HG02642 (cell line): ENCODE measurements around the gene RUSC1.
A peak's percentile ranks its signal among the peaks of the same experiment; 100 is the strongest.
"Not testable (repeated sequence)": the region's sequence is repeated elsewhere in the genome, so short reads cannot be mapped to it uniquely, and the experiment has no call there.

Experiments used
- ATAC-seq: cut with Tn5 transposase; IDR thresholded peaks from one replicate; pipeline ENCODE4 v1.9.1; 2021; ENCODE audit warnings: mild to moderate bottlenecking; ENCODE audit not compliant: unreplicated experiment, poor library complexity

RUSC1 gene, protein sequence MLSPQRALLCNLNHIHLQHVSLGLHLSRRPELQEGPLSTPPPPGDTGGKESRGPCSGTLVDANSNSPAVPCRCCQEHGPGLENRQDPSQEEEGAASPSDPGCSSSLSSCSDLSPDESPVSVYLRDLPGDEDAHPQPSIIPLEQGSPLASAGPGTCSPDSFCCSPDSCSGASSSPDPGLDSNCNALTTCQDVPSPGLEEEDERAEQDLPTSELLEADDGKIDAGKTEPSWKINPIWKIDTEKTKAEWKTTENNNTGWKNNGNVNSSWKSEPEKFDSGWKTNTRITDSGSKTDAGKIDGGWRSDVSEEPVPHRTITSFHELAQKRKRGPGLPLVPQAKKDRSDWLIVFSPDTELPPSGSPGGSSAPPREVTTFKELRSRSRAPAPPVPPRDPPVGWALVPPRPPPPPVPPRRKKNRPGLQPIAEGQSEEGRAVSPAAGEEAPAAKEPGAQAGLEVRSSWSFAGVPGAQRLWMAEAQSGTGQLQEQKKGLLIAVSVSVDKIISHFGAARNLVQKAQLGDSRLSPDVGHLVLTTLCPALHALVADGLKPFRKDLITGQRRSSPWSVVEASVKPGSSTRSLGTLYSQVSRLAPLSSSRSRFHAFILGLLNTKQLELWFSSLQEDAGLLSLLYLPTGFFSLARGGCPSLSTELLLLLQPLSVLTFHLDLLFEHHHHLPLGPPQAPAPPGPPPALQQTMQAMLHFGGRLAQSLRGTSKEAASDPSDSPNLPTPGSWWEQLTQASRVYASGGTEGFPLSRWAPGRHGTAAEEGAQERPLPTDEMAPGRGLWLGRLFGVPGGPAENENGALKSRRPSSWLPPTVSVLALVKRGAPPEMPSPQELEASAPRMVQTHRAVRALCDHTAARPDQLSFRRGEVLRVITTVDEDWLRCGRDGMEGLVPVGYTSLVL

DNA sequence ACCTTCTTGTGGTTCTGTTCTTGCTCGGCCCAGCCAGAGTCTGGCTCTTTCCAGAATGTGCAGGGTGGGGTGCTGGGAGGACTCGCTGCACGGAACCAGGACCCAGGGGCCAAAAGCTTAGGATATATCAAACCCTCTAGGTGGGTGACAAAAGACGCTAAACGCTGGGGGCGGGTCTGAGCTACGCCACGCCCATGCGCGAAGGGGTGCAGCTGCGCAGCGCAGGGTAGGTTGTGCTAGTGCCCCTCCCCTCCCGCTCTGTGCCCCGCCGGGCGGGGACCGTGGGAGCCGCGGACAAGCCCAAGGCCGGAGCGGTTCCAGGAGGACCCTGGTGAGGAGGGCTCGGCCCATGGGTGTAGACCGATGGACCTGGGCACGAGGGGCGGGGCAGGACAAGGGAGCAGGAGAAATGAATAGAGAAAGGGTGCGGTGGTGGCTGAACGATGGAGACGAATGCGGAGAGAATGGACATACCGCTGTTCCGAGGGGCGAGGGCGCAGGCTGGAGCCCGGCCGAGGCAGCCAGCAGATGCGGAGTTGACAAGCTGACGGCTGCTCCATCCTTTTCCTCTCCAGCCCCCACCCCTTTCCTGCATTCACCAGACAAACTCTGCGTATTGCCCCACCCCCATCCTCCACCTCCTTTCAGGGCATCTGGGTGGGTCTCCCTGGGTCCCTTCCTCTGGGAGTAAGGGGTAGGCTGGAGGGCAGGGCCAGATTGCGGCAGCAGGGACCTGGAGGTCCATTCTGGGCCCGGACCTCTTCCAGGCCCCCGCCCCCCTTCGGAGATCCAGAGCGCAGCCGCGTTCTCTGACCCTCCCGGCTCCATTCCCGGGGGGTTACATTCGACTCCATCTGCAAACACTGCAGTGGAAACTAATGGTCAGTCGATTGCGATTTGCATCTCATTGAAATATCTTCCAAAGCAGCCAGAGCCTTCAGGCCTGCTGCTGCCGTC is at the start of gene RUSC1:
Gene RUSC1, plus strand, starts transcription at position 234 of the 957 bp plus-strand sequence. CDS start 880 bp downstream, outside the sequence.
- ATAC-seq: no peak

DNA sequence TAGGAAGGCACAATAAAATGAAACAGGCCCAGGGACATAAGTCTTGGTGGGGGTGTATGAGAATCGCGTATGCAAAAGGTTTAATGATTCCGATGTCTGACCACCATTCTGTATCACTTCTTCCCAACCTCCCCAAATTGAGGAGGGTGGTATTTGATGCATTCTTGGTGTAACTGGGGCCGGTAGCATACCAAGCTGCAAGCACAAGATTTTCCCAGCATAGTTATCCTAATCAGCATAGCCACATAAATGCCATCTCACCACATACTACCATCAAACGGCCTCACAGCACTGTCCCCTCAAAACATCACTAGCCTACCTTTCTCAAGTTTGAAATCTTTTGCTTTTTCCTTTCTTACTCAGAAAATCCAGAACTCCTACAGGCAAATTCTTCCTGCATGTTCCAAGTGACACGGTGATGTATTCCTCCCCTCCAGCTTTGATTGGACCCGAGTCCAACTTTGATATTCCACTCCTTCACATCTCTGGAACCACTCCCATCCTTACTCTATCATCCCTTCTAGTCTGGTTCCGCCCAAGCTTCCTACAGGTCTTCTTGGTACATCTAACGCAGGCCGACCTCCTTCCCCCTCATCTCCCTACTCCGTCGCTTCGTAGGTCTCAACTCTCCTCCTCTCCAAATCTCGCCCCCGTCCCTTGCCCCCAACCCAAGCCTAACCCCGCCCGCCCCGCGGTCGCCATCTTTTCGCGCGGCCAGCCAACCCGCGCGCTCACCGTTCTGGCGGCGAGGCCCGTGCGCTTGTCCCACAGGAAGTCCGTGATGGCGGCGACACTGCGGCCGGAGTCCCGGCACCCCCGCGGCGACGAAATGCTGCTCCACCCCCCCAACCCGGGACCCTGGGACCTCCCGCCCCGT is 48.0 kb upstream of the RUSC1 start:
- peak; percentile 41 for ATAC-seq

DNA sequence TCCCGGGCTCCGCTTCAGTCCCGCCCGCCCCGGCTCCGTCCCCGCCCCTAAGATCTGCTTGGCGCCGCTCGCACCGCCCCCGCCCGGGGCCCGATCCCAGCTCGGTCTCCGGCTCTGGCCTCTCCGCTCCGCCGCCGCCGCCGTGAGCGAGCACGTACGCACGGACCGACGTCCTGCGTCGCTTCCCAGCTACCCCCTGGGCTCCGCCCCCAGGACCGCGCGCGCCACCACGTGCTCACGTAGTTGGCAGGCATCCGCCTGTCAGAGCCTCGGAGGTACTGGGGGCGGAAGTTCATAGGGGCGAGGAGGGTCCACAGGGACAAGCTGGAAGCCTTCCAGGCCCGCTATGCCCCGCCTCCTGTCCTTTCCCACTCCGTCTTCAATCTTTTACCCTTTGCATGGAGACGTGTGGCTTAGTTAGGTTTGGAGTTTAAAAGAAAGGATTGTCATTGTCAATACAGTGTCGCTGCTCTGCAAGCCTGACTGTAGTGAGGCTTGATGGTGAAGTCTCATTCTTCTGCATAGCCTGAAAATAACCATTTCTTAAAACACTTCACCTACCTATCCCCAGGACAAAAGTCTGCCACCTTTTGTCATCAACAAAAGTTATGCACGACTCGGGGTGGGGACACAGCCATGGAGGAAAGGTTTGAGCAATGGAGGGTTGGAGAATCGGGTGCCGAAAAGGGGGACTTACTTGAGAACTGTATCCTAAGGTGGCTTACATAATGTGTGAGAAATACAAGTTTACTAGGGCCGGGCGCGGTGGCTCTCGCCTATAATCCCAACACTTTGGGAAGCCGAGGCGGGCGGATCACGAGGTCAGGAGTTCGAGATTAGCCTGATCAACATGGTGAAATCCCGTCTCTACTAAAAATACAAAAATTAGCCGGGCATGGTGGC is 47.1 kb upstream of the RUSC1 start, which contains the start of gene CLK2:
Gene CLK2, minus strand, starts transcription at position 162 of the 903 bp plus-strand sequence. CDS start 2,527 bp downstream, outside the sequence.
- peak; percentile 82 for ATAC-seq

DNA sequence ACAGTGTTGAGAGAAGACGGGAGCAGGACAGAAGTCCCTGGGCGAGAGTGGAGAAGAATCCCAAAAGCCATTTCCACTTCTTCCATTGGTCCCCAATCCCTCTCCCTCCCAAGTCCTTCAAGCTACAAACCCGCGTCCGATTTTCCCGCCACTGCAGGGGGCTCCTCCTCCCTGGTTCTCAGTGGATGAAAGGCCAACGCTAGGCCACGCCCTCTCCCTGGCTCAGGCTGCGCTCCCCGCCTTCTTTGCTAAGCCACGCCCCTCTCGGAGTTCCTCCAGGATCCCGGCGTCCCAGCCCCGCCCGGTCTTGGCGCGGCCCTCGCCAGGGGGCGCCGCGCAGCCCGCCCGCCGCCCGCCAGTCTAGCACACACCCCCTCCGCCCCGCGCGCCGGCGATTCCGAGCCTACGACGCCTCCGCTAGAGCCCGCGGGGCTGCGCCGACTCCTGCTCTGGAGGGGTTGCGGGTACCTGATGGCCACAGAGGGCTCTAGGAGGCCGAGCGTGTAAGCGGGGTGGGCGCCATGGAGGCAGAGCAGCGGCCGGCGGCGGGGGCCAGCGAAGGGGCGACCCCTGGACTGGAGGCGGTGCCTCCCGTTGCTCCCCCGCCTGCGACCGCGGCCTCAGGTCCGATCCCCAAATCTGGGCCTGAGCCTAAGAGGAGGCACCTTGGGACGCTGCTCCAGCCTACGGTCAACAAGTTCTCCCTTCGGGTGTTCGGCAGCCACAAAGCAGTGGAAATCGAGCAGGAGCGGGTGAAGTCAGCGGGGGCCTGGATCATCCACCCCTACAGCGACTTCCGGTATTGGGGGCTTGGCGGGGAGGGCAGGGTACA is 43.4 kb upstream of the RUSC1 start, which contains the start of gene HCN3:
Gene HCN3, plus strand, starts transcription at position 394 of the 832 bp plus-strand sequence. Its CDS starts 128 bp downstream, at position 522.
- peak; percentile 75 for ATAC-seq

DNA sequence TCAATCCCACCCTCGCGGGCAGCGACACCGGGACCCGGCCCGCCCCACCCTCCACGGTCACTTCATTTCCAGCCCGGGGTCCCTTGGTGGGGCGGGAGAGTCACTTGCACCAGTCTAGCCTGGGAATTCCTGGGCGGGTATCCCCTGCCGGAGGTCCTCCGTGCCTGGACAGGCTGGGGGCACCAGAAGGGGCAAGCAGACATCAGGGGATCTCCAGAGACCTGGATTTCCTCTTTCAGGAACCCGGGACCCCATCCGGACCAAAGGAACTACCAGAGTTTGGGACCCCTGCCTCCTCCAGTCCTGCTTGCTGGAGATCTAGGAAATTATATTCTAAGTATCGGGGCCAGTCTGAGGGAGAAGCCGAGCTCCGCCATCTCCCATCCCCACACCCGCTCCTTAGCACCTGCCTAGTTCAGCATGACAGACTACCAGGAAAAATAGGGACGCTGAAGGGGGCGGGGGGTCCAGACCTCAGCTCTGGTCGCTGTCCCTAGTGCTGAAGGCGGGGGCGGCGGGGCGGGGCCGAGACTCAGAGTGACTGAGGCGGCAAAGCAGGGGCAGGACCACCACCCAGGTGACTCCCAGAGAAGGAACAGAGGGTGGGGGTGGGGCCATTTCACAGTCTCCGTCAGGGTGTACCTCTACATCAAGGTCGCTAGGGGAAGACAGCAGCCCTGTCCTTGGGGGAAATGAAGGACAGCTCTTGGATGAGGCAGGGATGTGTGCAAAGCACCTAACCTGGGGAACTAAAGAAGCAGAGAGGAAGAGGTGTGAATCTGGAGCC is 42.6 kb upstream of the RUSC1 start:
- ATAC-seq: no peak

DNA sequence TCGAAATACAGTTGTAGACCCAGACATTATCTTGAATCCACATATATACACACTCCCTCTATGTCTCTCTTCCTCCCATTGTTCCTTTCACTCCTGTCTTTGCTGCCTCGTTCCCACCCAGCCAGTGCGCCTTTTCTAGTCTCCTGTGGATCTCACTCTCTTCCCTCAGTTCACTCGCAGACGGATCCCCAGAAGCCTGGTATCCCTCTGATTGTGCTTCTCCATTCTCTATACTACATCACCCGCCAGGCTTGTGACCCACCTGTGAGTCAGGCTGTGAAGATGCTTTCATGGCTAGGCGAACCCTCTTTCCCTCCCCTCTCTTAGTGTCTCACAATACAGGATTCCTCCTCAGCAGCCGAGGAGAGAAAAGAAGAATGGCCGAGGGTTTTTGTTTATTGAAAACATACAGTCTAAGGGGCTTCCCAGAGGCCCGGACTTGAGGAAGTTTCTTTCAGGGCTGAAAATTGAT is 42.0 kb upstream of the RUSC1 start:
- ATAC-seq: no peak

DNA sequence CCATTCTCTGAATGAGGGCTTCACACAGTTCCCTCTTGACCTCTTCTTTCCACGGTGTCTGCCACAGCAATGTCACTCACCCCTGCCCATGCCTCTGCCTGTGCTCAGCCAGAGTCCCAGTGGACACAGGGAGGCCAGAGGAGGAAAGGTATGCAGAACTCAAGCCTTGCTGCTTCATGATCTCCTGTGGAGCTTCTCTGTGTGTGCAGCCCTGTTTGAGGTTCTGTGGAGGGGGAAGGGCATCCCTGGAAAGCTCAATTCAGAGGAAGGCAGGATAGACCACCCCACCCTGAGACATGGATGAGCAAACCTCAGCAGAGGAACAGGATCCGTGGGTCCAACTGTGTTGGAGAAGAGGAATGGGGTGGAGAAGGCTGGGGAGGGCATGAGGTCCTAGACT is 41.4 kb upstream of the RUSC1 start:
- no peak for ATAC-seq

DNA sequence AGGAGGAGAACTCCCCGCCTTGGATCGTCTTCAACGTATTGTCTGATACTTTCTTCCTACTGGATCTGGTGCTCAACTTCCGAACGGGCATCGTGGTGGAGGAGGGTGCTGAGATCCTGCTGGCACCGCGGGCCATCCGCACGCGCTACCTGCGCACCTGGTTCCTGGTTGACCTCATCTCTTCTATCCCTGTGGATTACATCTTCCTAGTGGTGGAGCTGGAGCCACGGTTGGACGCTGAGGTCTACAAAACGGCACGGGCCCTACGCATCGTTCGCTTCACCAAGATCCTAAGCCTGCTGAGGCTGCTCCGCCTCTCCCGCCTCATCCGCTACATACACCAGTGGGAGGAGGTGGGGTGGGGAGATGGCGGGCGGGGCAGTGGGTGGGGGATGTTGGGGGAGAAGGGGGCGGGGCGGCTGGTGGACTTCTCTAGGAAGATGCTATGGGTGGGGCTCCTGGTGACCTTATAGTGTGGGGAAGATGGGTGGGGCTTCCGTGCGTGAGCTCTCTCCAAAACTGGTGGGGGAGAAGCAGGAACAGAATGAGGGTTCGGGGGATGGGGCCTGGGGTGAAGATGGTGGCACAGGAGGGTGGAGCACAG is 38.1 kb upstream of the RUSC1 start:
- ATAC-seq: no peak

DNA sequence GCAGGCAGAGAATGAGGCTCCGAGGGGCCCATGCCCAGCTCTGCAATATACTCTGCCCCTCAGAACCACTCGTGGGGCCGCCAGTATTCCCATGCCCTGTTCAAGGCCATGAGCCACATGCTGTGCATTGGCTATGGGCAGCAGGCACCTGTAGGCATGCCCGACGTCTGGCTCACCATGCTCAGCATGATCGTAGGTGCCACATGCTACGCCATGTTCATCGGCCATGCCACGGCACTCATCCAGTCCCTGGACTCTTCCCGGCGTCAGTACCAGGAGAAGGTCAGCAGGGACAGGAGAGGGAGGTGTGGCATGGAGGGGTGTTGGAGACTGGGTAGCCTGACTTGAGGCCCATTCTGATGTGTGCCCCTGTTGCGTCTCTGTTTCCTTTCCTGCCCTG is 36.2 kb upstream of the RUSC1 start:
- no peak for ATAC-seq

DNA sequence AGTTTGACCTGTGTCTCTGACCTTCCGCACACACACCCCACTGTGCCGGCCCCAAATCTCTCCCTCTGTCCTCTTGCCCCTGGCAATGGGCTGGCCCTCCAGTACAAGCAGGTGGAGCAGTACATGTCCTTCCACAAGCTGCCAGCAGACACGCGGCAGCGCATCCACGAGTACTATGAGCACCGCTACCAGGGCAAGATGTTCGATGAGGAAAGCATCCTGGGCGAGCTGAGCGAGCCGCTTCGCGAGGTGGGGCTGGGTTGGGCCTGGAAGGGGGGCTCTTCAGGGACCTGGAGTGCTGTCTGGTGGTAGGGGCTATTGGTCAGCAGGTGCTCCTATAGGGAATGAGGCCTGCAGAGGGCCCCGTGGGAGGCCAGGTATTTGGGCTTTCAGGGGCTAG is 35.6 kb upstream of the RUSC1 start:
- ATAC-seq: no peak

DNA sequence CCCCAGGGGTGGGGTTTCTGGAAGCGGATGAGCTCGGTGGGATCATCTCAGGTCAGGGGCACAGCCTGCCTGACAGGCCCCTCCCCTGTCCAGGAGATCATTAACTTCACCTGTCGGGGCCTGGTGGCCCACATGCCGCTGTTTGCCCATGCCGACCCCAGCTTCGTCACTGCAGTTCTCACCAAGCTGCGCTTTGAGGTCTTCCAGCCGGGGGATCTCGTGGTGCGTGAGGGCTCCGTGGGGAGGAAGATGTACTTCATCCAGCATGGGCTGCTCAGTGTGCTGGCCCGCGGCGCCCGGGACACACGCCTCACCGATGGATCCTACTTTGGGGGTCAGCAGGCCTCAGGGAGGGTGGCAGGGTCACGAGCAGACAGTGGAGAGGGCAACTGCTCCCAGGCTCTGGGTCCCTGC is 35.1 kb upstream of the RUSC1 start:
- no peak for ATAC-seq

DNA sequence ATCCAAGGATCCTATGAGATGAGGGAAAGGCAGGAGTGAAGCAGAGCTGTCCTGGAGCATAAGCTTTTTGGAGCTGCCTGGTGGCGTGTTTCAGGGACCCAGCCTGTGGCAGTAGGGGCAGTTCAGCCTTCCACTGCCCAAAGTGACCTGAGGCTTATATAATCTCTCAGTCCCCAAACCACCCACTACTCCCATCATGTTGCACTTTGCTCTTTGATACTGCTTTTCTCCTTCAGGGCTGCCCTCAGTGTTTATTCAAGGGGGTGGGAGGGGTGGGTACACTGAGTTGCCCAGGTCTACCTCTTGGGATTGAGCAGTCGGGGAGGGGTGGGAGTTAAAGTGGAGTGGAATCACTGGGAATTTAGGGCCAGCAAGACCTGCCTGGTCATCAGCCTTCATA is 34.1 kb upstream of the RUSC1 start:
- no peak for ATAC-seq

DNA sequence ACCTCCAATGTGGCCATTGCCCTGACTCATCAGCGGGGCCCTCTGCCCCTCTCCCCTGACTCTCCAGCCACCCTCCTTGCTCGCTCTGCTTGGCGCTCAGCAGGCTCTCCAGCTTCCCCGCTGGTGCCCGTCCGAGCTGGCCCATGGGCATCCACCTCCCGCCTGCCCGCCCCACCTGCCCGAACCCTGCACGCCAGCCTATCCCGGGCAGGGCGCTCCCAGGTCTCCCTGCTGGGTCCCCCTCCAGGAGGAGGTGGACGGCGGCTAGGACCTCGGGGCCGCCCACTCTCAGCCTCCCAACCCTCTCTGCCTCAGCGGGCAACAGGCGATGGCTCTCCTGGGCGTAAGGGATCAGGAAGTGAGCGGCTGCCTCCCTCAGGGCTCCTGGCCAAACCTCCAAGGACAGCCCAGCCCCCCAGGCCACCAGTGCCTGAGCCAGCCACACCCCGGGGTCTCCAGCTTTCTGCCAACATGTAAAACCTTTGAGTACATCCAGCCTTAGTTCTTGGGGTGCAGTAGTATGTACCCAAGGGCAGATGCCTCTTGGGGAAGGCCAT is 32.6 kb upstream of the RUSC1 start:
- no peak for ATAC-seq

DNA sequence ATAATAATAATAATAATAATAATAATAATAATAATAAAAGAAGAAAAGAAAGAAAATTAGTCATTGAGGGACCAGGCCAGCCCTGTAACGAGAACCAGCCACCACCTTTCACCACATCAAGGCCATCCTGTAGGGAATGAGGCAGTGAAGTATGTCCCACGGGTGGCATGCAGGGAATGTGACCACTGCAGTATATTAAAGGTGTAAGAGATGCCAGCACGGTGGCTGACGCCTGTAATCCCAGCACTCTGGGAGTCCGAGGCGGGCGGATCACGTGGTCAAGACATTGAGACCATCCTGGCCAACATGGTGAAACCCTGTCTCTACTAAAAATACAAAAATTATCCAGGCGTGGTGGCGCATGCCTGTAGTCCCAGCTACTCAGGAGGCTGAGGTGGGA is 29.7 kb upstream of the RUSC1 start:
- not testable (repeated sequence) for ATAC-seq

DNA sequence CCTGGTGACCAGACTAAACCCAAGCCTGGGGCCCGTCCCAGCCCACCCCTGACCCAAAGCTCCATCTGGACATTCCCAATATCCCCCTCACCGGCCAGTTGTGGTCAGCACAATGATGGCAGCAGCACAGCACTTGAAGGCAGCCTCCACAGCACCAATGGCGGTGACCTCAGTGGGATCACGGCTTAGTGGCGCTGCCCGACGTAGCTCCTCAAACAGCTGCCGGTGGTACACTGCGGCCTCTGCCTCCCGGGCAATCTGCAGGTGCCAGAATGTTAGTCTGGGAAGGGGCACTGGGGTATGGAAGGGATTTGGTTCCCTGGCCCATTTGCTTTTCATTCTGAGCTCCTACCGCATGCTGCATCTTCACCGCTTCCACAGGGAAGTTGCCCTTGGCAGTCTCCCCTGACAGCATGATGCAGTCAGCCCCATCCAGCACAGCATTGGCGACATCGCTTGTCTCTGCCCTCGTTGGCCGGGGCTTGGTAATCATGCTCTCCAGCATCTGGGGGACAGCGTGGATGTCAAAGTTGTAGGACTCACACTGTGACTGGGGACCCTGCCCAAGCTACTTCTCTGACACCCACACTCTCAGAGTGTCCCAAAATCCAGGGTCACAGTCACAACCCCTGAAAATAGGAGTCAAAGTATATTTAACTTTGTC is 27.5 kb upstream of the RUSC1 start:
- ATAC-seq: no peak
